ENCODE measurements around the gene KAT2B. TPM values are rescaled to one million over a fixed set of nuclear protein-coding genes. Genes with fewer than 3 reads are reported as not detected.
"Not testable (repeated sequence)": the region's sequence is repeated elsewhere in the genome, so short reads cannot be mapped to it uniquely, and the experiment has no call there.

KAT2B gene
- total RNA-seq, 1 donor from 2014 or later = 12.1 TPM

- Mint-ChIP-seq H3K36me3 (ENCODE audit: low read depth) (no peaks in the 10 kb centered on the region), H3K4me3 (ENCODE audit: low read depth) (no peak overlapping the region), H3K9me3 (no peaks in the 10 kb centered on the region), H3K27me3 (ENCODE audit: low read depth) (no peaks in the 10 kb centered on the region), H3K4me1 (ENCODE audit: low read depth) (no peaks in the 10 kb centered on the region), H3K27ac (no peak overlapping the region)
- intact Hi-C loops (cut with micrococcal nuclease) = no loop called here
- DNase-seq (ENCODE audit: low spot score) = no peak
Measured at GRCh38 chr3:20027136-20027535, 13.1 kb upstream of the KAT2B start.

GRCh38 chr3:20028905-20029331 lies 11.3 kb upstream of the KAT2B start:
- intact Hi-C loops (cut with micrococcal nuclease) = no loop called here
- H3K9me3 Mint-ChIP-seq = no peaks in the 10 kb centered on the region

GRCh38 chr3:20031939-20032338 lies 8.3 kb upstream of the KAT2B start:
- intact Hi-C loops (cut with micrococcal nuclease); H3K4me1 Mint-ChIP-seq (ENCODE audit: low read depth); H3K4me3 Mint-ChIP-seq (ENCODE audit: low read depth); H3K9me3 Mint-ChIP-seq; H3K27ac Mint-ChIP-seq; H3K36me3 Mint-ChIP-seq (ENCODE audit: low read depth); H3K27me3 Mint-ChIP-seq (ENCODE audit: low read depth); DNase-seq (ENCODE audit: low spot score): not testable (repeated sequence)

More at GRCh38 chr3:20028905-20029331, 11.3 kb upstream of the KAT2B start:
- Mint-ChIP-seq H3K27ac (no peak overlapping the region), H3K4me1 (ENCODE audit: low read depth) (no peaks in the 10 kb centered on the region), H3K27me3 (ENCODE audit: low read depth) (no peaks in the 10 kb centered on the region), H3K36me3 (ENCODE audit: low read depth) (no peaks in the 10 kb centered on the region), H3K4me3 (ENCODE audit: low read depth) (no peak overlapping the region)
- DNase-seq (ENCODE audit: low spot score) = no peak

- intact Hi-C loops (cut with micrococcal nuclease) = no loop called here
- no peaks in the 10 kb centered on the region for H3K36me3 Mint-ChIP-seq (ENCODE audit: low read depth)
Measured at GRCh38 chr3:20035019-20035418, 5.2 kb upstream of the KAT2B start.

GRCh38 chr3:20037255-20037996 lies 2.8 kb upstream of the KAT2B start:
- intact Hi-C loops (cut with micrococcal nuclease) = no loop called here
- H3K27ac Mint-ChIP-seq = no peak overlapping the region
- DNase-seq (ENCODE audit: low spot score) = no peak
- no peak overlapping the region for H3K4me3 Mint-ChIP-seq (ENCODE audit: low read depth)
- H3K4me1 Mint-ChIP-seq (ENCODE audit: low read depth) = peaks cover 23% of the 10 kb centered on the region
- H3K9me3 Mint-ChIP-seq = no peaks in the 10 kb centered on the region
- peaks cover 7% of the 10 kb centered on the region for H3K27me3 Mint-ChIP-seq (ENCODE audit: low read depth)
- no peaks in the 10 kb centered on the region for H3K36me3 Mint-ChIP-seq (ENCODE audit: low read depth)

More at GRCh38 chr3:20035019-20035418, 5.2 kb upstream of the KAT2B start:
- no peak overlapping the region for H3K4me3 Mint-ChIP-seq (ENCODE audit: low read depth)
- H3K27ac Mint-ChIP-seq = no peak overlapping the region
- peaks cover 7% of the 10 kb centered on the region for H3K27me3 Mint-ChIP-seq (ENCODE audit: low read depth)
- DNase-seq (ENCODE audit: low spot score) = no peak
- H3K9me3 Mint-ChIP-seq = no peaks in the 10 kb centered on the region
- H3K4me1 Mint-ChIP-seq (ENCODE audit: low read depth) = peaks cover 12% of the 10 kb centered on the region

- peaks cover 7% of the 10 kb centered on the region for H3K27me3 Mint-ChIP-seq (ENCODE audit: low read depth)
- H3K4me3 Mint-ChIP-seq (ENCODE audit: low read depth) = peak overlapping the region; percentile 80
- H3K27ac Mint-ChIP-seq = peak overlapping the region; percentile 86
- no peaks in the 10 kb centered on the region for H3K36me3 Mint-ChIP-seq (ENCODE audit: low read depth)
- DNase-seq (ENCODE audit: low spot score) = no peak
- peaks cover 36% of the 10 kb centered on the region for H3K4me1 Mint-ChIP-seq (ENCODE audit: low read depth)
- intact Hi-C loops (cut with micrococcal nuclease) = loop anchor here (1.0 kb wide), 1 partner anchor 65 kb away; no protein-coding TSS in a partner anchor
- no peaks in the 10 kb centered on the region for H3K9me3 Mint-ChIP-seq
Measured at GRCh38 chr3:20038699-20039465, 1.4 kb upstream of the KAT2B start.

- no peaks in the 10 kb centered on the region for H3K9me3 Mint-ChIP-seq
- DNase-seq (ENCODE audit: low spot score) = no peak
- peak overlapping the region; percentile 80 for H3K4me3 Mint-ChIP-seq (ENCODE audit: low read depth)
- peak overlapping the region; percentile 86 for H3K27ac Mint-ChIP-seq
- intact Hi-C loops (cut with micrococcal nuclease) = loop anchor here (1.0 kb wide), 1 partner anchor 65 kb away; no protein-coding TSS in a partner anchor
- H3K36me3 Mint-ChIP-seq (ENCODE audit: low read depth) = no peaks in the 10 kb centered on the region
- H3K4me1 Mint-ChIP-seq (ENCODE audit: low read depth) = peaks cover 41% of the 10 kb centered on the region
- H3K27me3 Mint-ChIP-seq (ENCODE audit: low read depth) = peaks cover 7% of the 10 kb centered on the region
Measured at GRCh38 chr3:20039466-20039764, 831 bp upstream of the KAT2B start.

- intact Hi-C loops (cut with micrococcal nuclease) = loop anchor here (1.0 to 2.0 kb wide), 6 partner anchors 14 to 155 kb away; partner anchors contain the start of genes RAB5A and SGO1
- Mint-ChIP-seq H3K27me3 (ENCODE audit: low read depth) (peaks cover 3% of the 10 kb centered on the region), H3K36me3 (ENCODE audit: low read depth) (no peaks in the 10 kb centered on the region), H3K9me3 (no peaks in the 10 kb centered on the region), H3K4me1 (ENCODE audit: low read depth) (peaks cover 45% of the 10 kb centered on the region), H3K27ac (peak overlapping the region; percentile 91), H3K4me3 (ENCODE audit: low read depth) (peak overlapping the region; percentile 95)
- DNase-seq (ENCODE audit: low spot score) = peak; percentile 61
Measured at GRCh38 chr3:20040548-20041196, 426 bp downstream of the KAT2B start.

- Mint-ChIP-seq H3K27ac (peak overlapping the region; percentile 91), H3K27me3 (ENCODE audit: low read depth) (peaks cover 3% of the 10 kb centered on the region), H3K4me3 (ENCODE audit: low read depth) (peak overlapping the region; percentile 95), H3K9me3 (no peaks in the 10 kb centered on the region), H3K4me1 (ENCODE audit: low read depth) (peaks cover 45% of the 10 kb centered on the region), H3K36me3 (ENCODE audit: low read depth) (no peaks in the 10 kb centered on the region)
- peak; percentile 69 for DNase-seq (ENCODE audit: low spot score)
- intact Hi-C loops (cut with micrococcal nuclease) = loop anchor here (1.0 to 2.0 kb wide), 6 partner anchors 13 to 156 kb away; partner anchors contain the start of genes RAB5A and SGO1
Measured at GRCh38 chr3:20041197-20041780, 1.0 kb downstream of the KAT2B start.

GRCh38 chr3:20042331-20042730 lies 2.1 kb downstream of the KAT2B start:
- Mint-ChIP-seq H3K36me3 (ENCODE audit: low read depth) (peaks cover under 1% of the 10 kb centered on the region), H3K27me3 (ENCODE audit: low read depth) (peaks cover 3% of the 10 kb centered on the region), H3K4me1 (ENCODE audit: low read depth) (peaks cover 44% of the 10 kb centered on the region), H3K4me3 (ENCODE audit: low read depth) (peak overlapping the region; percentile 95), H3K27ac (no peak overlapping the region), H3K9me3 (no peaks in the 10 kb centered on the region)
- no peak for DNase-seq (ENCODE audit: low spot score)
- intact Hi-C loops (cut with micrococcal nuclease) = no loop called here

GRCh38 chr3:20043396-20043795 lies 3.1 kb downstream of the KAT2B start:
- intact Hi-C loops (cut with micrococcal nuclease) = no loop called here
- Mint-ChIP-seq H3K9me3 (no peaks in the 10 kb centered on the region), H3K36me3 (ENCODE audit: low read depth) (peaks cover 5% of the 10 kb centered on the region), H3K27ac (peak overlapping the region; percentile 46), H3K4me3 (ENCODE audit: low read depth) (peak overlapping the region; percentile 64), H3K4me1 (ENCODE audit: low read depth) (peaks cover 46% of the 10 kb centered on the region), H3K27me3 (ENCODE audit: low read depth) (peaks cover 3% of the 10 kb centered on the region)
- peak; percentile 34 for DNase-seq (ENCODE audit: low spot score)

- H3K4me1 Mint-ChIP-seq (ENCODE audit: low read depth) = peaks cover 42% of the 10 kb centered on the region
- peaks cover 5% of the 10 kb centered on the region for H3K36me3 Mint-ChIP-seq (ENCODE audit: low read depth)
- peak overlapping the region; percentile 2 for H3K27ac Mint-ChIP-seq
- peaks cover 2% of the 10 kb centered on the region for H3K27me3 Mint-ChIP-seq (ENCODE audit: low read depth)
- intact Hi-C loops (cut with micrococcal nuclease) = no loop called here
- H3K9me3 Mint-ChIP-seq = no peaks in the 10 kb centered on the region
- H3K4me3 Mint-ChIP-seq (ENCODE audit: low read depth) = peak overlapping the region; percentile 64
- DNase-seq (ENCODE audit: low spot score) = no peak
Measured at GRCh38 chr3:20043825-20044224, 3.6 kb downstream of the KAT2B start.

Measured in activated T-helper 2 cell treated with anti-CD3 and anti-CD28 coated beads, Interferon-gamma antibody, Interleukin-2, Interleukin-4, amounts not matched to agents 10 μg/mL and 5 μg/mL and 100 μg/mL, durations not matched to agents 14 hours and 24 hours and 36 hours (primary cell).